Adrenal gland (tissue), 12 donors: Measurements from ENCODE around the gene IL32. TPM values are rescaled to one million over a fixed set of nuclear protein-coding genes. Genes with fewer than 3 reads are reported as not detected.

Experiments
- DNase-seq, 7 donors: peaks; one replicate each; pipeline ENCODE4 v3.0.0-alpha.2; 2019 to 2020
- H3K27ac ChIP-seq, 5 donors: fragments of 200-600 bp; sonication (generic) in 4 of 5; 1 replicate in 3 of 5; 2 replicates in 2 of 5; pipeline versions ENCODE4 v1.5.1 to v1.8.0; 2016 to 2020; ENCODE audit warnings: mild to moderate bottlenecking in 1 of 5
- H3K27me3 ChIP-seq: fragments of 200-600 bp; 2 replicates; pipeline ENCODE4 v1.8.0; 2021
- H3K36me3 ChIP-seq, 2 donors: fragments of 200-600 bp; replicated peaks in 1 of 2; 1 replicate in 1 of 2; 2 replicates in 1 of 2; pipeline versions ENCODE4 v1.5.1 to v1.8.0; 2018 to 2022
- H3K4me1 ChIP-seq, 2 donors: fragments of 200-600 bp; replicated peaks in 1 of 2; 1 replicate in 1 of 2; 2 replicates in 1 of 2; pipeline versions ENCODE4 v1.5.1 to v1.8.0; 2018 to 2021
- H3K4me3 ChIP-seq, 4 donors: fragments of 200-600 bp; sonication (generic) in 3 of 4; one replicate each; pipeline ENCODE4 v1.5.1; 2016 to 2018
- H3K9me3 ChIP-seq, 3 donors: fragments of 200-600 bp; sonication (generic) in 1 of 3; replicated peaks in 1 of 3; 1 replicate in 2 of 3; 2 replicates in 1 of 3; pipeline versions ENCODE4 v1.5.1 to v1.8.0; 2016 to 2021
- POLR2A ChIP-seq, 2 donors: fragments of 450-650 bp; IDR thresholded peaks; one replicate each; pipeline ENCODE4 v1.6.1; 2017; ENCODE audit warnings: antibody characterized with exemption in 2 of 2, mild to moderate bottlenecking in 2 of 2, moderate library complexity in 1 of 2
- WGBS, 4 donors: extraction: QIAGEN DNeasy Blood & Tissue Kit in 2 of 4; methylation state at CpG; one replicate each; pipeline versions ENCODE4 v1.1.5 to v1.1.7; 2013 to 2017; 5-methylcytosine and 5-hydroxymethylcytosine counted together
- intact Hi-C, 2 donors: fragments of 100-400 bp; cut with DNase I; formaldehyde crosslinking; loops; one replicate each; pipeline versions ENCODE4 v1.14.1 to v1.15.0; 2022 to 2023
- polyA plus RNA-seq, 3 donors: library from polyadenylated mRNA; stranded (reverse); fragments of 200-250 nt in 2 of 3; fragments of 350-450 nt in 1 of 3; fragmentation: Illumina TruSeq in 1 of 3; extraction: RNeasy Lipid Tissue Mini Kit (QIAGEN cat#74804) in 1 of 3; gene quantifications; one replicate each; pipeline ENCODE4 v1.2.3, GENCODE V29; 2013 to 2014
- total RNA-seq, 9 donors: library from RNA; depleted of rRNA in 4 of 9; stranded (reverse); fragments of >200 nt in 4 of 9; fragments of 120-200 nt in 1 of 9; fragmentation: NEBNext Ultra II Directional in 1 of 9; extraction: Animal tissue kit (Norgen Biotek cat#: 25700) in 1 of 9; gene quantifications; one replicate each; pipeline versions ENCODE4 v1.1.0 to v1.2.4, GENCODE V29; 2013 to 2023
- TF ChIP-seq, protein P1 (sequence below), 6 experiments: fragments of 450-650 bp in 4 of 6; fragments of 200-600 bp in 2 of 6; sonication (generic) in 1 of 6; IDR thresholded peaks; 1 replicate in 5 of 6; 2 replicates in 1 of 6; pipeline versions ENCODE4 v1.5.1 to v1.8.0; 2016 to 2021; ENCODE audit warnings: antibody characterized with exemption in 6 of 6, mild to moderate bottlenecking in 2 of 6, moderate library complexity in 1 of 6
- donor health status: healthy with polysubstance abuse.
- donor health status: Bipolar disorder and iron deficiency.
- donor health status: DM: yes; HTN: yes; CAD: no.
- donor health status: DM: no; HTN: no; CAD: no.
- donor health status: DM: no; HTN: no; CAD: no.
- donor health status: DM: yes; HTN: yes; CAD: no.

Gene IL32
- total and polyA plus RNA-seq, 12 donors: 3.9 to 127 (median 23.1) TPM

GRCh38 chr16:3020604-3021448, 44.6 kb upstream of the IL32 start:
- H3K4me1 ChIP-seq: peaks cover 29 to 53% of the 10 kb centered on the region in 2 donors
- peak overlapping the region; percentile 88 to 99 (median 97) for H3K27ac ChIP-seq
- TF ChIP-seq POLR2A (IDR thresholded peaks at IDR 0.05): no peak
- TF ChIP-seq, protein P1, sequence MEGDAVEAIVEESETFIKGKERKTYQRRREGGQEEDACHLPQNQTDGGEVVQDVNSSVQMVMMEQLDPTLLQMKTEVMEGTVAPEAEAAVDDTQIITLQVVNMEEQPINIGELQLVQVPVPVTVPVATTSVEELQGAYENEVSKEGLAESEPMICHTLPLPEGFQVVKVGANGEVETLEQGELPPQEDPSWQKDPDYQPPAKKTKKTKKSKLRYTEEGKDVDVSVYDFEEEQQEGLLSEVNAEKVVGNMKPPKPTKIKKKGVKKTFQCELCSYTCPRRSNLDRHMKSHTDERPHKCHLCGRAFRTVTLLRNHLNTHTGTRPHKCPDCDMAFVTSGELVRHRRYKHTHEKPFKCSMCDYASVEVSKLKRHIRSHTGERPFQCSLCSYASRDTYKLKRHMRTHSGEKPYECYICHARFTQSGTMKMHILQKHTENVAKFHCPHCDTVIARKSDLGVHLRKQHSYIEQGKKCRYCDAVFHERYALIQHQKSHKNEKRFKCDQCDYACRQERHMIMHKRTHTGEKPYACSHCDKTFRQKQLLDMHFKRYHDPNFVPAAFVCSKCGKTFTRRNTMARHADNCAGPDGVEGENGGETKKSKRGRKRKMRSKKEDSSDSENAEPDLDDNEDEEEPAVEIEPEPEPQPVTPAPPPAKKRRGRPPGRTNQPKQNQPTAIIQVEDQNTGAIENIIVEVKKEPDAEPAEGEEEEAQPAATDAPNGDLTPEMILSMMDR (IDR thresholded peaks at IDR 0.05): no peak
- no peaks in the 10 kb centered on the region for H3K36me3 ChIP-seq
- H3K9me3 ChIP-seq: no peaks in the 10 kb centered on the region
- peaks cover 10% of the 10 kb centered on the region for H3K27me3 ChIP-seq
- WGBS, 4 donors: 0 to 4% (median 1%) methylated on average over 8 to 57 of the region's 57 CpGs
- intact Hi-C loops: no loop called here
- DNase-seq: peak; percentile 90 to 95 (median 91)
- peak overlapping the region; percentile 38 to 90 (median 68) for H3K4me3 ChIP-seq

GRCh38 chr16:3021449-3022207, 43.8 kb upstream of the IL32 start:
- Histone ChIP-seq H3K4me1 (peaks cover 29 to 53% of the 10 kb centered on the region in 2 donors), H3K4me3 (peak overlapping the region in 2 of 4 donors; percentile 83 to 90), H3K9me3 (no peaks in the 10 kb centered on the region), H3K27me3 (peaks cover 10% of the 10 kb centered on the region), H3K36me3 (peaks cover 0 to 7% of the 10 kb centered on the region in 2 donors), H3K27ac (peak overlapping the region; percentile 88 to 99 (median 97))
- TF ChIP-seq, protein P1 (IDR thresholded peaks at IDR 0.05): peak in 4 of 6 experiments; percentile 12 to 20 (median 16)
- TF ChIP-seq POLR2A (IDR thresholded peaks at IDR 0.05): no peak
- 2 to 11% (median 8%) methylated on average over 7 to 25 of the region's 25 CpGs for WGBS, 4 donors
- intact Hi-C loops: no loop called here
- peak; percentile 83 to 94 (median 91) for DNase-seq

GRCh38 chr16:3022208-3022683, 43.2 kb upstream of the IL32 start:
- 0 to 22% (median 11%) methylated on average over 5 to 8 of the region's 8 CpGs for WGBS, 4 donors
- intact Hi-C loops: no loop called here
- peaks cover 0 to 13% of the 10 kb centered on the region in 2 donors for H3K36me3 ChIP-seq
- H3K27ac ChIP-seq: peak overlapping the region; percentile 88 to 99 (median 97)
- H3K4me3 ChIP-seq: peak overlapping the region in 1 of 4 donors; percentile 90
- no peaks in the 10 kb centered on the region for H3K9me3 ChIP-seq
- TF ChIP-seq, protein P1 (IDR thresholded peaks at IDR 0.05): no peak
- TF ChIP-seq POLR2A (IDR thresholded peaks at IDR 0.05): peak in 1 of 2 donors; percentile 72
- peak; percentile 89 to 97 (median 95) for DNase-seq
- peaks cover 10% of the 10 kb centered on the region for H3K27me3 ChIP-seq
- peaks cover 29 to 53% of the 10 kb centered on the region in 2 donors for H3K4me1 ChIP-seq
